ENCODE measurements around the gene FAM184A.

FAM184A gene

DNA sequence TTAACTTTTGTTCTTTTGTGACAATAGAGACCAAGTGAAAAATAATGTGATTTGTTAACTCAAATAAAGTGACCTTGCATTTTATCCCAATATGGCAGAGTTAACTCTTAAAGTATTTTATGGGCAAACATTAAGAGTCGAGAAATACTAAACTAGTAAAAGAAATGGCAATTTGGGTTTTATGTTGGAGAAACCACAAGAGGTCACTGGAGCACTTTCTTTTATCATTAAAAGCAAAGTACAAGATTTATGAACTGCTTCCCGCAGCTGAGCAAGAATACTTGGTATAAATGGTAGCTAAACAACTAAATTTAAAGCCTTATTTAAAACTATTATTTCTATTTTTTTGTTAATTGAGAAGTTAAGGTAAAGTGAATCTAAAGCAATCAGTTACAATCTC lies 110.0 kb downstream of the FAM184A start:
- no peak for DNase-seq (ENCODE audit: low read depth)

DNA sequence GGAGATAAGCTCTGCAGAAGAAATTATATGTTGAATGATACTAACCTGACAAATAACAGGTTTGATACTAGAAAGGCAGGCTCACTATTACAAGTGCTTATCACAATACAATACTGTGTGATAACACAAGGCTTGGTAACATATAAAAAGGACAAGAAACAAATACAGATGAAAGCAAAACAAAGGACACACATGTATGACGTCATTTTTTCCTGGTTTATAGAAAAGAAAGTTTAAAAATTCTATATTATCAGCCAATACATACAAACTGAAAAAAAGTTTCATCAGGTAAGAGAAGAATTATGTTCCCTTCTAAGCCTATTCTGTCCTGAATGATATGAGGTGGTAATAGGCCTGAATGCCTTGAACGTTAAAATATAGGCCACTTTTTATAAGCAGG lies 111.2 kb downstream of the FAM184A start:
- DNase-seq (ENCODE audit: low read depth) = no peak
- TF ChIP-seq, protein P1, sequence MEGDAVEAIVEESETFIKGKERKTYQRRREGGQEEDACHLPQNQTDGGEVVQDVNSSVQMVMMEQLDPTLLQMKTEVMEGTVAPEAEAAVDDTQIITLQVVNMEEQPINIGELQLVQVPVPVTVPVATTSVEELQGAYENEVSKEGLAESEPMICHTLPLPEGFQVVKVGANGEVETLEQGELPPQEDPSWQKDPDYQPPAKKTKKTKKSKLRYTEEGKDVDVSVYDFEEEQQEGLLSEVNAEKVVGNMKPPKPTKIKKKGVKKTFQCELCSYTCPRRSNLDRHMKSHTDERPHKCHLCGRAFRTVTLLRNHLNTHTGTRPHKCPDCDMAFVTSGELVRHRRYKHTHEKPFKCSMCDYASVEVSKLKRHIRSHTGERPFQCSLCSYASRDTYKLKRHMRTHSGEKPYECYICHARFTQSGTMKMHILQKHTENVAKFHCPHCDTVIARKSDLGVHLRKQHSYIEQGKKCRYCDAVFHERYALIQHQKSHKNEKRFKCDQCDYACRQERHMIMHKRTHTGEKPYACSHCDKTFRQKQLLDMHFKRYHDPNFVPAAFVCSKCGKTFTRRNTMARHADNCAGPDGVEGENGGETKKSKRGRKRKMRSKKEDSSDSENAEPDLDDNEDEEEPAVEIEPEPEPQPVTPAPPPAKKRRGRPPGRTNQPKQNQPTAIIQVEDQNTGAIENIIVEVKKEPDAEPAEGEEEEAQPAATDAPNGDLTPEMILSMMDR (IDR thresholded peaks at IDR 0.05; ENCODE audit: low read depth, low read length, missing control alignments) = no peak
- no peak overlapping the region for H3K4me3 ChIP-seq (ENCODE audit: low read depth, low read length)

More for the DNA sequence above, 110.0 kb downstream of the FAM184A start:
- no peak overlapping the region for H3K4me3 ChIP-seq (ENCODE audit: low read depth, low read length)
- TF ChIP-seq, protein P1 (IDR thresholded peaks at IDR 0.05; ENCODE audit: low read depth, low read length, missing control alignments) = peak; percentile 13

DNA sequence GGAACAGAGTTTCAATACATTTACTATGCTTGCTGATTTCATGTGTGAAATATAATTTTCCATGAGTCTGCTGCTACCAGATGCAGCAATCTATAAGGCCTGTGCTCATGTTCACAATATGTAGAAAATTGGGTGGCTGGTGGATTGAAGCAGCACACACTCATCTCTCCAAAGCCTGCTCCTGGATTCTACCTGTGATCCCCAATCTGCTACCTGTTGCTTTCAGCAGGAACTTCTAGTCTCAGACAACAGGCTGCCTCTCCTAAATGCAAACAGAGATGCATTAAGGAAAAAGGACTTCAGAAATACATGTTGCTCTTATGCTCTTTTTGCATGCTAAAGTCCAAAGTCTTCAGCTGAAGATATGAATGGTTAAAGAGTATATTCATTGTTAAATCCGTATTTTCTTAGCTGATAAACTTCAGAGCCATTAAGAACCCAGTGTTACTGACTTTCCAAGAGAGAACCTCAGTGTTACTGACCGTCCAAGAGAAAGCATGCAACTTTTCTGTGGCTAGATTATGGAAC lies 112.6 kb downstream of the FAM184A start:
- TF ChIP-seq, protein P1 (IDR thresholded peaks at IDR 0.05; ENCODE audit: low read depth, low read length, missing control alignments) = no peak
- no peak overlapping the region for H3K4me3 ChIP-seq (ENCODE audit: low read depth, low read length)
- no peak for DNase-seq (ENCODE audit: low read depth)

DNA sequence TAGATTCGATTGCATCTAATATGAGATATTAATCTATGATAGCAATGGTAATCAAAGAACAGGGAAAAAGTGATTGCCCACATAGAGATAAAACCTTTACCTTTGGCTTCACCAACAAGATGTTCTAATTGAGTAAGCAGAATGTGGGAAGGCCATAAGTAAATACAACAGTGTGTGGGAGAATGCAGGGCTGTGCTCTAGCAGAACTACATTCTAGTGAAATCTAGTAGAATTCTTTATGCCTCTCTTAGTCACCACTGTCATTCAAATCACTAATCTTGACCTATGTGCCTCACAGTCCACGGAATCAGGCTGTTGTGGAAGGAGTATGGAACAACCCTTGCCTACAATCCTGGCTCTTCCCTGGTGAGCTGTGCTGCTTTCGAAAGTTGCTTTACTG lies 113.1 kb downstream of the FAM184A start:
- H3K4me3 ChIP-seq (ENCODE audit: low read depth, low read length) = no peak overlapping the region
- DNase-seq (ENCODE audit: low read depth) = no peak
- TF ChIP-seq, protein P1 (IDR thresholded peaks at IDR 0.05; ENCODE audit: low read depth, low read length, missing control alignments) = no peak

DNA sequence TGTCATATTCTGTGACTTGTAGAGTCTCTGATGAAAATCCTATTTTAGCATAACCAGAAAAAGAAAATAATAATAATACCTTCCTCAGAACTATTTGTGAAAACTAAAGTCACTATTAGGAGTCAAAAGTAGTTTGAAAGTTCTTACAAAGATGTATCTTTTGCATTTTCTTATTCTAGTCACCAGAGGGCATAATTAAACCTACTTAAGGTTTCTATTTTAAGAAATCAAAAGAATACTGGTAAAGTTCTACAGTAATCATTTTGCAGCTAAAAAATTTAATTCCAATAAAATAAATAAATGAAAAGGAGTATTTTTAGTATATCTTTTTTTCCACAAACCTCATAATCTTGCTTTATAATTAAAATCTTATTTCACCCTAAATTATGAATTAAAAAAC lies 115.5 kb downstream of the FAM184A start:
- no peak overlapping the region for H3K4me3 ChIP-seq (ENCODE audit: low read depth, low read length)
- no peak for DNase-seq (ENCODE audit: low read depth)
- TF ChIP-seq, protein P1 (IDR thresholded peaks at IDR 0.05; ENCODE audit: low read depth, low read length, missing control alignments) = no peak

DNA sequence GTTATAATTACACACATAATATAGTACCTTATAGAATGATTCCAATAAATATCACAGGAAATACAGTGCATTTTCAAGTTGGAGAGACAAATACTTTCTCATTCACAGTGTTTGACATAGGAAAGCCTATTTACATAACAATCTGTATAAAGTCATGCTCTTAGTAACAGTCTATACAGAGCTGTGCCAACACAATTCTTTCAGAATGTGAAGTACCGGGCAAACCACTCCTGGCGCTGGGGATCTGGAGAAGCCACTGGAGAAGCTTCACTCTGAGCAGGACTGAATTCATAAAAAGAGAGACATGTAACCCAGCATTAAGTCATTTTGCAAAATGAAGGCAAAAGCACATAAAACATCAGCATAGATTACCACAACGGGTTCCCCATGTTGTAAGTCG lies 118.6 kb downstream of the FAM184A start:
- TF ChIP-seq, protein P1 (IDR thresholded peaks at IDR 0.05; ENCODE audit: low read depth, low read length, missing control alignments) = no peak
- DNase-seq (ENCODE audit: low read depth) = no peak
- H3K4me3 ChIP-seq (ENCODE audit: low read depth, low read length) = no peak overlapping the region

DNA sequence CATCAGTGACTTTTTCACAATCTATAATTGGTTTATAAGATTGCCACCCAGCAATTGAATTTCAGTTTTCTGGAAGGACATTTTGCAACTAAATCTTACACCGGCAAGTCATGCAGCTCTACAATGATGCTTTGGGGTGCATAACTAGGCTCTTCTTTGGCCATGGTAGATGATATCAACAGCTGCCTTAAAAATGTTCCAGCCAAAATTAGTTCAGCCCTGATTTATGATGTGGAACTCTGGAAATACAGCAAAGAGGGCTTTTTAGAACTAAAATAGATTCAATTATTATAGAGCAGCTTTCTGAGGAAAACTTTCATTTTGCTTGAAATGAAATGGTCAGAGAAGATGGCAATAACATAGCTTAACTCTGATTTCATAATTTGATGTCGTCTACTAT lies 125.1 kb downstream of the FAM184A start:
- TF ChIP-seq, protein P1 (IDR thresholded peaks at IDR 0.05; ENCODE audit: low read depth, low read length, missing control alignments) = no peak
- no peak overlapping the region for H3K4me3 ChIP-seq (ENCODE audit: low read depth, low read length)
- DNase-seq (ENCODE audit: low read depth) = no peak
